ENCODE measurements around the gene CHD9.
A peak's percentile ranks its signal among the peaks of the same experiment; 100 is the strongest.

CHD9 gene

GRCh38 chr16:53067675-53068074 lies 12.9 kb downstream of the CHD9 start:
- no peak for ATAC-seq
- TF ChIP-seq ARNTL (CRISPR knock-in tag; IDR thresholded peaks at IDR 0.05; ENCODE audit: borderline replicate concordance, low read depth) (no peak), TOX (CRISPR knock-in tag; IDR thresholded peaks at IDR 0.05; ENCODE audit: borderline replicate concordance) (no peak), ZNF70 (CRISPR knock-in tag; IDR thresholded peaks at IDR 0.05) (no peak), BACH2 (CRISPR knock-in tag; IDR thresholded peaks at IDR 0.05; ENCODE audit: borderline replicate concordance) (no peak), ZNF565 (CRISPR knock-in tag; conservative IDR thresholded peaks at IDR 0.05; ENCODE audit: low read depth) (no peak)

GRCh38 chr16:53068423-53068833 lies 13.6 kb downstream of the CHD9 start:
- TF ChIP-seq BACH2 (CRISPR knock-in tag; IDR thresholded peaks at IDR 0.05; ENCODE audit: borderline replicate concordance) (no peak), ISL1 (CRISPR knock-in tag; IDR thresholded peaks at IDR 0.05) (no peak), ZNF70 (CRISPR knock-in tag; IDR thresholded peaks at IDR 0.05) (no peak), ESRRG (CRISPR knock-in tag; IDR thresholded peaks at IDR 0.05) (no peak), OSR1 (CRISPR knock-in tag; IDR thresholded peaks at IDR 0.05) (no peak), POU6F1 (CRISPR knock-in tag; IDR thresholded peaks at IDR 0.05; ENCODE audit: borderline replicate concordance, low read depth) (no peak), ZC3H10 (CRISPR knock-in tag; IDR thresholded peaks at IDR 0.05) (no peak), ZNF8 (CRISPR knock-in tag; IDR thresholded peaks at IDR 0.05) (no peak), GLIS3 (CRISPR knock-in tag; IDR thresholded peaks at IDR 0.05) (no peak), TCF4 (CRISPR knock-in tag; IDR thresholded peaks at IDR 0.05; ENCODE audit: borderline replicate concordance) (no peak), ZNF565 (CRISPR knock-in tag; conservative IDR thresholded peaks at IDR 0.05; ENCODE audit: low read depth) (no peak), PATZ1 (CRISPR knock-in tag; IDR thresholded peaks at IDR 0.05; ENCODE audit: borderline replicate concordance) (no peak), CREB5 (CRISPR knock-in tag; IDR thresholded peaks at IDR 0.05; ENCODE audit: low read depth) (no peak), CSRNP3 (CRISPR knock-in tag; IDR thresholded peaks at IDR 0.05) (no peak), ZFP3 (CRISPR knock-in tag; IDR thresholded peaks at IDR 0.05) (no peak), ARNTL (CRISPR knock-in tag; IDR thresholded peaks at IDR 0.05; ENCODE audit: borderline replicate concordance, low read depth) (no peak), PPARA (CRISPR knock-in tag; IDR thresholded peaks at IDR 0.05; ENCODE audit: borderline replicate concordance) (no peak), CSDC2 (CRISPR knock-in tag; IDR thresholded peaks at IDR 0.05) (no peak), RARB (CRISPR knock-in tag; IDR thresholded peaks at IDR 0.05) (no peak)
- ATAC-seq: no peak

- ATAC-seq: no peak
- no peak for TF ChIP-seq TOX (CRISPR knock-in tag; IDR thresholded peaks at IDR 0.05; ENCODE audit: borderline replicate concordance)
Observed at GRCh38 chr16:53069772-53070171, 15.0 kb downstream of the CHD9 start.

DNA sequence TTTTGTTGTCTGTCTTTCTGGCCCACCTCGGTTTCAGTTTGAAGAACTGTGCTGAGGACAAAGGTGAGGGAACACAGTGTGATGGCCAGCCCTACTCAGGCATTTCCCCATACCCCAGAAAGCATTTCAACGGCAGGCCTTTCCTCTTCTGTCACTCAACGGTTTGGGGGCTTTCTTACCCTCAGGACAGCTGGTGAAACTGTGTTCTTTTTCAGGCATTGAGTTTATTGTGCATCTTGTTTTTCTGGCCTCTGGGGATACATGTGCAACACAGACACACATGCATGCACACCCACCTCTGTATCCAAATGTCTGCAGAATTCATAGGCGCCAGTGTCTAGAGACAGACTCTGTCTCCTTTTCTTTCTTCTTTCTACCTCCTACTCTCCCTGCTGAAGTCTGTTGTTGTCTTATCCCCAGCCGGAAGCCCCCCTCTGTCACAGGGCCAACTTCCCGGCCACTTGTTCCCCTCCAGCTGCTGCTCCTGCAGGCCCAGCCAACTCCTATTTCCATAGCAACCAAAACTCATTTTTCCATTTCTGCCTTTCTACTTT lies 17.0 kb downstream of the CHD9 start:
- ATAC-seq: peak; percentile 68
- TF ChIP-seq TOX (CRISPR knock-in tag; IDR thresholded peaks at IDR 0.05; ENCODE audit: borderline replicate concordance) (no peak), ESRRG (CRISPR knock-in tag; IDR thresholded peaks at IDR 0.05) (no peak), RARB (CRISPR knock-in tag; IDR thresholded peaks at IDR 0.05) (no peak), TCF4 (CRISPR knock-in tag; IDR thresholded peaks at IDR 0.05; ENCODE audit: borderline replicate concordance) (no peak), PATZ1 (CRISPR knock-in tag; IDR thresholded peaks at IDR 0.05; ENCODE audit: borderline replicate concordance) (no peak), SNAI2 (CRISPR knock-in tag; IDR thresholded peaks at IDR 0.05) (no peak), ZNF565 (CRISPR knock-in tag; conservative IDR thresholded peaks at IDR 0.05; ENCODE audit: low read depth) (no peak), CSDC2 (CRISPR knock-in tag; IDR thresholded peaks at IDR 0.05) (no peak), CREB5 (CRISPR knock-in tag; IDR thresholded peaks at IDR 0.05; ENCODE audit: low read depth) (no peak), OSR1 (CRISPR knock-in tag; IDR thresholded peaks at IDR 0.05) (no peak), ZFP30 (CRISPR knock-in tag; IDR thresholded peaks at IDR 0.05) (no peak), POU6F1 (CRISPR knock-in tag; IDR thresholded peaks at IDR 0.05; ENCODE audit: borderline replicate concordance, low read depth) (no peak), ZC3H10 (CRISPR knock-in tag; IDR thresholded peaks at IDR 0.05) (no peak), ZFP3 (CRISPR knock-in tag; IDR thresholded peaks at IDR 0.05) (no peak), GLIS3 (CRISPR knock-in tag; IDR thresholded peaks at IDR 0.05) (no peak), ZNF70 (CRISPR knock-in tag; IDR thresholded peaks at IDR 0.05) (no peak)

Data from SK-N-SH treated with all-trans-retinoic acid at 6 μM for 48 hours (cell line).